Fibroblast of lung (primary cell): Measurements from ENCODE around the gene RBMS1. TPM values are rescaled to one million over a fixed set of nuclear protein-coding genes. Genes with fewer than 3 reads are reported as not detected.
"Not testable (repeated sequence)": the region's sequence is repeated elsewhere in the genome, so short reads cannot be mapped to it uniquely, and the experiment has no call there.

Source experiments
- DNase-seq, 2 donors: peaks; one replicate each; pipeline versions ENCODE4 v3.0.0 to v3.0.0-alpha.2; 2010; ENCODE audit warnings: low read depth in 2 of 2
- H2AFZ ChIP-seq: 2 replicates; pipeline ENCODE4 v1.5.1; 2012; ENCODE audit warnings: low read length, control low read depth, inconsistent platforms
- H3K27ac ChIP-seq: 2 replicates; pipeline ENCODE4 v1.5.1; 2011; ENCODE audit warnings: low read length, control low read depth; ENCODE audit not compliant: insufficient read depth
- H3K27me3 ChIP-seq: 2 replicates; pipeline ENCODE4 v1.5.1; 2011; ENCODE audit warnings: mild to moderate bottlenecking, low read length; ENCODE audit not compliant: control insufficient read depth, insufficient read depth
- H3K36me3 ChIP-seq: 2 replicates; pipeline ENCODE4 v1.5.1; 2011; ENCODE audit warnings: low read length; ENCODE audit not compliant: control insufficient read depth, insufficient read depth
- H3K4me1 ChIP-seq: 2 replicates; pipeline ENCODE4 v1.5.1; 2011; ENCODE audit warnings: low read length; ENCODE audit not compliant: control insufficient read depth, insufficient read depth; ENCODE audit errors: extremely low read depth
- H3K4me2 ChIP-seq: 2 replicates; pipeline ENCODE4 v1.5.1; 2011; ENCODE audit warnings: low read length, control low read depth; ENCODE audit not compliant: insufficient read depth; ENCODE audit errors: extremely low read depth
- H3K4me3 ChIP-seq, 4 experiments: fragments of 200-600 bp in 1 of 4; sonication (generic) in 1 of 4; replicated peaks in 1 of 4; 2 replicates each; pipeline ENCODE4 v1.5.1; 2011 to 2016; ENCODE audit warnings: low read length in 4 of 4, low read depth in 3 of 4, mild to moderate bottlenecking in 3 of 4, control low read depth in 2 of 4, inconsistent platforms in 1 of 4, mixed read lengths in 1 of 4; ENCODE audit not compliant: insufficient read depth in 1 of 4; ENCODE audit errors: control extremely low read depth in 1 of 4
- H3K79me2 ChIP-seq: 2 replicates; pipeline ENCODE4 v1.5.1; 2012; ENCODE audit warnings: mild to moderate bottlenecking, low read length, inconsistent platforms; ENCODE audit not compliant: control insufficient read depth, insufficient read depth
- H3K9ac ChIP-seq: 2 replicates; pipeline ENCODE4 v1.5.1; 2011; ENCODE audit warnings: mild to moderate bottlenecking, low read length, control low read depth; ENCODE audit not compliant: insufficient read depth
- H3K9me3 ChIP-seq: 2 replicates; pipeline ENCODE4 v1.5.1; 2012; ENCODE audit warnings: low read depth, low read length; ENCODE audit not compliant: control insufficient read depth, insufficient read depth
- H4K20me1 ChIP-seq: 2 replicates; pipeline ENCODE4 v1.5.1; 2011; ENCODE audit warnings: low read length; ENCODE audit not compliant: control insufficient read depth, insufficient read depth; ENCODE audit errors: extremely low read depth
- EZH2 ChIP-seq: IDR thresholded peaks from 2 replicates; pipeline ENCODE4 v1.5.1; 2012; ENCODE audit warnings: low read length, control low read depth, mild to moderate bottlenecking; ENCODE audit errors: missing control alignments
- polyA plus RNA-seq, 2 donors: library from polyadenylated mRNA; depleted of rRNA in 1 of 2; stranded (reverse) in 1 of 2; unstranded in 1 of 2; fragments of >200 nt; gene quantifications; 2 replicates each; pipeline ENCODE4 v1.2.1, GENCODE V29; 2011 to 2012; ENCODE audit warnings: missing spikeins in 1 of 2
- total RNA-seq: library from RNA; depleted of rRNA; stranded (reverse); fragments of >200 nt; gene quantifications from 2 replicates; pipeline ENCODE4 v1.2.1, GENCODE V29; 2014
- TF ChIP-seq, protein P1 (sequence below), 2 donors: IDR thresholded peaks in 1 of 2; conservative IDR thresholded peaks in 1 of 2; 1 replicate in 1 of 2; 2 replicates in 1 of 2; pipeline ENCODE4 v1.5.1; 2011 to 2012; ENCODE audit warnings: low read length in 2 of 2, control low read depth in 1 of 2, inconsistent platforms in 1 of 2, low read depth in 1 of 2, mild to moderate bottlenecking in 1 of 2

Gene RBMS1
- total and polyA plus RNA-seq, 2 donors (not counting 1 experiment from before 2014, with no cell fraction given): 77.3 to 146 TPM

DNA sequence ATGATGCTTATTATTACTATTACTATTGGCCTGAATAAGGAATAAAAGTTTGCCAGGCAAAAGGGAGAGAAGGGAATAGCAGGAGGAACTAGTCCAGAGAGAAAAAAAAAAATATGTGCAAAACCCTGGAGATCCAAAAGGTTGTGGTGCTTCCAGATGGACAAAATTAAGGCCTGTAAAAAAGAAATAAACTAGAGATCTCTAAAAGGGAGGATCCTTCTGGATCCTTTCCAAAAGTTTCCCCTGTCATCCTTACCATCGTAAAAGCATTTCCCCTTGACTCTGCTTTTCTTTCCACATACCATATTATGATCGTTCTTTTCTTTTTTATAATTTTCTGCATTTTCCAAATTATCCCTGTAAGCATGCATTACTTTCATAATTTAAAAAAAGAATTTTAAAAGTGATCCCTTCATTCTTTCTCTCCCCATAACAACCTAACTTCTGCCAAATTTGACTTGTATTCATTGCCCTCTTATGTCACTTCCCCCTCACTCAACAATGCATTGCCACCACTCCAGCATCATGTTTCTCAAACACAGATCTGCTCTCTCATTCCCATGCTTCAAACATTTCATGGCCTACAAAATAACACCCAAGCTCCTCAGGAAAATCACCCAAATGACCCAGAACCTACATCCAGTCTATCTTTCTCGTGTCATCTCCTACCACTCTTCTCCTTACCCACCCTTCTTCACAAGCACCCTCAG, 40.3 kb downstream of the RBMS1 start:
- Histone ChIP-seq H3K4me2 (no peak overlapping the region), H2AFZ (no peak overlapping the region), H4K20me1 (no peaks in the 10 kb centered on the region), H3K4me3 (no peak overlapping the region), H3K4me1 (peaks cover 5% of the 10 kb centered on the region), H3K79me2 (peaks cover 39% of the 10 kb centered on the region), H3K9ac (no peak overlapping the region), H3K36me3 (no peaks in the 10 kb centered on the region), H3K27ac (no peak overlapping the region), H3K9me3 (no peaks in the 10 kb centered on the region), H3K27me3 (no peaks in the 10 kb centered on the region)
- no peak for DNase-seq
- TF ChIP-seq, protein P1, sequence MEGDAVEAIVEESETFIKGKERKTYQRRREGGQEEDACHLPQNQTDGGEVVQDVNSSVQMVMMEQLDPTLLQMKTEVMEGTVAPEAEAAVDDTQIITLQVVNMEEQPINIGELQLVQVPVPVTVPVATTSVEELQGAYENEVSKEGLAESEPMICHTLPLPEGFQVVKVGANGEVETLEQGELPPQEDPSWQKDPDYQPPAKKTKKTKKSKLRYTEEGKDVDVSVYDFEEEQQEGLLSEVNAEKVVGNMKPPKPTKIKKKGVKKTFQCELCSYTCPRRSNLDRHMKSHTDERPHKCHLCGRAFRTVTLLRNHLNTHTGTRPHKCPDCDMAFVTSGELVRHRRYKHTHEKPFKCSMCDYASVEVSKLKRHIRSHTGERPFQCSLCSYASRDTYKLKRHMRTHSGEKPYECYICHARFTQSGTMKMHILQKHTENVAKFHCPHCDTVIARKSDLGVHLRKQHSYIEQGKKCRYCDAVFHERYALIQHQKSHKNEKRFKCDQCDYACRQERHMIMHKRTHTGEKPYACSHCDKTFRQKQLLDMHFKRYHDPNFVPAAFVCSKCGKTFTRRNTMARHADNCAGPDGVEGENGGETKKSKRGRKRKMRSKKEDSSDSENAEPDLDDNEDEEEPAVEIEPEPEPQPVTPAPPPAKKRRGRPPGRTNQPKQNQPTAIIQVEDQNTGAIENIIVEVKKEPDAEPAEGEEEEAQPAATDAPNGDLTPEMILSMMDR (conservative IDR thresholded peaks at IDR 0.05 in 1 of 2, IDR thresholded peaks at IDR 0.05 in 1 of 2; ENCODE audit: low read depth in 1 of 2, low read length in 2 of 2): no peak
- TF ChIP-seq EZH2: no peak

DNA sequence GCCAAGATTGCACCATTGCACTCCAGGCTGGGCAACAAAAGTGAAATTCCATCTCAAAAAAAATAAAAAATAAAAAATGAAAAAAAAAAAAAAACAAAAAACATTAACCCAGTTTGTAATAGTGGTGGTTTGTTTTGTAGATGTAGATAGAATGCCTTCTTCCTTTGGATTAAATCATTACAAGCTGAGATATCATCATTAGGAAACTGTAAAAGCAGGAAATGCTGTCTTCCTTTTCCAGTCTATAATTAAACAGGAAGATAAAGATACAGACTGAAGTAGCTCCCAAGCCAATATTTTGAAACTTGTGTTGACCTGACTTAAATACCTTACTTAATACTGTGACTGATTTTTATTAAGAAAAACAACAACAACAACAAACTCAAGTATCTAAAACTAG, 43.1 kb downstream of the RBMS1 start:
- Histone ChIP-seq H3K27me3 (no peaks in the 10 kb centered on the region), H3K4me3 (no peak overlapping the region), H3K9me3 (no peaks in the 10 kb centered on the region), H3K9ac (no peak overlapping the region), H3K36me3 (no peaks in the 10 kb centered on the region), H2AFZ (no peak overlapping the region), H3K27ac (no peak overlapping the region), H3K79me2 (peaks cover 40% of the 10 kb centered on the region), H3K4me1 (peaks cover 2% of the 10 kb centered on the region), H4K20me1 (no peaks in the 10 kb centered on the region), H3K4me2 (no peak overlapping the region)
- TF ChIP-seq, protein P1 (conservative IDR thresholded peaks at IDR 0.05 in 1 of 2, IDR thresholded peaks at IDR 0.05 in 1 of 2; ENCODE audit: low read depth in 1 of 2, low read length in 2 of 2): no peak
- no peak for TF ChIP-seq EZH2
- DNase-seq: no peak

DNA sequence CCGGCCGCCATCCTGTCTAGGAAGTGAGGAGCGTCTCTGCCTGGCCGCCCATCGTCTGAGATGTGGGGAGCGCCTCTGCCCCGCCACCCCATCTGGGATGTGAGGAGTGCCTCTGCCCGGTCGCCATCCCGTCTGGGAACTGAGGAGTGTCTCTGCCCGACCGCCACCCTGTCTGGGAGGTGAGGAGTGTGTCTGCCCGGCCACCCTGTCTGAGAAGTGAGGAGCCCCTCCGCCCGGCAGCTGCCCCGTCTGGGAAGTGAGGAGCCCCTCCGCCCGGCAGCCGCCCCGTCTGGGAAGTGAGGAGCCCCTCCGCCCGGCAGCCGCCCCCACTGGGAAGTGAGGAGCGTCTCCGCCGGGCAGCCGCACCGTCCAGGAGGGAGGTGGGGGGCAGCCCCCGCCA, 44.8 kb downstream of the RBMS1 start:
- H3K9ac ChIP-seq, H3K27ac ChIP-seq, H3K36me3 ChIP-seq, H3K4me2 ChIP-seq, H3K9me3 ChIP-seq, H2AFZ ChIP-seq, DNase-seq, H4K20me1 ChIP-seq, H3K27me3 ChIP-seq, H3K4me1 ChIP-seq, H3K4me3 ChIP-seq: not testable (repeated sequence)
- peaks cover 35% of the 10 kb centered on the region for H3K79me2 ChIP-seq
